GM12865 (cell line): ENCODE measurements around the gene HP1BP3.

Experiments used
- DNase-seq: peaks from one replicate; pipeline ENCODE4 v3.0.0; 2010; ENCODE audit warnings: low read depth
- H3K4me3 ChIP-seq: 2 replicates; pipeline ENCODE4 v1.5.1; 2011; ENCODE audit warnings: mild to moderate bottlenecking, low read depth, low read length, control low read depth
- CTCF ChIP-seq: IDR thresholded peaks from 2 replicates; pipeline ENCODE4 v1.5.1; 2011; ENCODE audit warnings: low read length, control low read depth, low read depth, inconsistent platforms; ENCODE audit not compliant: insufficient read depth; ENCODE audit errors: missing control alignments

HP1BP3 gene

GRCh38 chr1:20787029-20787839 is at the start of gene HP1BP3:
Gene HP1BP3, minus strand, starts transcription at chr1:20787307. Its CDS starts 6,867 bp downstream, at chr1:20780440.
- TF ChIP-seq CTCF, result no peak
- peak; percentile 88 for DNase-seq
- H3K4me3 ChIP-seq, result peak within 1 kb of the TSS; percentile 99

- no peak for DNase-seq
- no peak overlapping the region for H3K4me3 ChIP-seq
- no peak for TF ChIP-seq CTCF
Measured at GRCh38 chr1:20836230-20836629, 49.1 kb upstream of the HP1BP3 start.

- TF ChIP-seq CTCF, result no peak
- DNase-seq, result no peak
- no peak overlapping the region for H3K4me3 ChIP-seq
Measured at GRCh38 chr1:20834780-20835179, 47.7 kb upstream of the HP1BP3 start.

- no peak overlapping the region for H3K4me3 ChIP-seq
- DNase-seq, result no peak
- TF ChIP-seq CTCF, result no peak
Measured at GRCh38 chr1:20834192-20834591, 47.1 kb upstream of the HP1BP3 start.

GRCh38 chr1:20830378-20830777 is 43.3 kb upstream of the HP1BP3 start:
- H3K4me3 ChIP-seq, result no peak overlapping the region
- no peak for TF ChIP-seq CTCF
- DNase-seq, result no peak

GRCh38 chr1:20829946-20830345 is 42.8 kb upstream of the HP1BP3 start:
- TF ChIP-seq CTCF, result no peak
- H3K4me3 ChIP-seq, result no peak overlapping the region
- no peak for DNase-seq

- no peak overlapping the region for H3K4me3 ChIP-seq
- no peak for DNase-seq
- no peak for TF ChIP-seq CTCF
Measured at GRCh38 chr1:20829531-20829930, 42.4 kb upstream of the HP1BP3 start.
